HG03135 (cell line): Measurements from ENCODE around the gene SERTAD4.
"Not testable (repeated sequence)": the region's sequence is repeated elsewhere in the genome, so short reads cannot be mapped to it uniquely, and the experiment has no call there.

Experiments
- ATAC-seq: cut with Tn5 transposase; IDR thresholded peaks from one replicate; pipeline ENCODE4 v1.9.1; 2021; ENCODE audit warnings: mild to moderate bottlenecking, moderate library complexity; ENCODE audit not compliant: unreplicated experiment

SERTAD4 gene

GRCh38 chr1:210232511-210233215 lies at the start of gene SERTAD4:
TSS of gene SERTAD4 (plus strand) at chr1:210232796. CDS start at chr1:210237961, 5,165 bp downstream.
- no peak for ATAC-seq

DNA sequence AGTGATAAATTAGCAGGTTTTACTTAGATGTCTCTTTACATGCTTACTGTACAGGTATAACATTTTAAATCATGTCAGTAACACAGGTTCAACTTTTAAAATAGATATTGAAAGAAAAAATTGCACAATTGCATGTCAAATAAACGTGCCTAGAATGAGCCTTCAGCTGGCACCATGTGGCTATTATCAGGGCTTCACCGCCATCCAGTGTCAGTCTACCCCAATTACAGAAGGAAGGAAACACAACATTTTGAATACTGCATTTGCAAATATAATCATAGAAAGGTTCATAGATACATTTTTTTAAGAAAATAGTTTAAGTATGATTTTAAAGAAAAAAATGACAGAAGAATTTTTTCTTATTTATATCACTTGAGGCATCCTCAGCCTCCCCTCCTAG lies 47.5 kb upstream of the SERTAD4 start:
- ATAC-seq, result no peak

GRCh38 chr1:210187849-210188606 lies 44.6 kb upstream of the SERTAD4 start:
- not testable (repeated sequence) for ATAC-seq

DNA sequence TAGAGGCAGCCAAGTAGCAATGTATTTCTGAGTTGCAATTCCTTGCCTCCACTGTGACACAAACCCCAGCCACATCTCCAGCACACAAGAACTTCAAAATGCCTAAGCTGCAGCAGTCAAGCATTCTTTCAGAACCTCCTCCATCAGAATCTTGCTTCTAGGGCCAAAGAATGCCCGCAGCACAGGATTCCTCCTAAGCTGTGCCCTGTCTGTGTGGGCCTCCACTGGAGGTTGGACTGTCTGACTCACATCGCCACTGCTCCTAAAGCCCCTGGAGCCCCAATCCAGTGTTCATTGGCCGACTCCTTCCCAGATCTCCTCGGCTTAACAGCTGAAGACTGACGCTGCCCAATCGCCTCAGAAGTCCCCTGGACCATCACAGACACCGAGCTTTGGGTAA lies 43.2 kb upstream of the SERTAD4 start:
- ATAC-seq, result no peak

DNA sequence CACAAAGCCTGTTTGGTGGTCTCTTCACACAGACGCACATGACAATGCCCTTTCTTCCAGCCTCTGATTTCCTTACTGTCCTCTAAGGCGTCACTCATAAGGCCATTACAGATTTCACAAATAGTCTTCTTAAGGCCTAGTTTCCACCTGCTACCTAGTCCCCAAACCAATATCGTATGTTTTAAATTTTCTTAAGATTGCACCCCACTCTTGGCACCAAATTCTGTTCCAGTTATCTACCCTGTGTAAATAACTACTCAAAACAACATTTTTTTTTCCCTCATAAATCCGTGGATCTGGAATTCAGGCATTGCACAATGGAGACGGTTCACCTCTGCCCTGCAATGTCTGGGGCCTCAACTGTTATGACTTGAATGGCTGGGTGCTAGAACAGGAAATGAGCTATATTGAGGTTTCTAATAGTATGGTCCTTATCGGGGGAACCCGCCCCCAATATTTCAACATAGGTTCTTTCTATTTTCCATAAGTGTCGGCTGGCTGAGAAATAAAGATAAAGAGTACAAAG lies 36.9 kb upstream of the SERTAD4 start:
- no peak for ATAC-seq

DNA sequence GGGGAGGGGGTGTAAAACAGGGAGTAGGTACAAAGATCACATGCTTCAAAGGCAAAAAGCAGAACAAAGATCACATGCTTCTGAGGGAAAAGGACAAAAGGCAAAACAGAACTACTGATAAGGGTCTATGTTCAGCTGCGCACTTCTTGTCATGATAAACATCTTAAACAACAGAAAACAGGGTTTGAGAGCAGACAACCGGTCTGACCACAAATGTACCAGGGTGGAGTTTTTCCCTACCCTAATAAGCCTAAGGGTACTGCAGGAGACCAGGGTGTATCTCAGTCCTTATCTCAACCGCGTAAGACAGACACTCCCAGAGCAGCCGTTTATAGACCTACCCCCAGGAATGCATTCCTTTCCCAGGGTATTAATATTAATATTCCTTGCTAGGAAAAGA lies 36.3 kb upstream of the SERTAD4 start:
- ATAC-seq, result not testable (repeated sequence)

GRCh38 chr1:210198840-210199239 lies 33.8 kb upstream of the SERTAD4 start:
- no peak for ATAC-seq

- ATAC-seq, result no peak
Observed at GRCh38 chr1:210200124-210200736, 32.4 kb upstream of the SERTAD4 start.

- ATAC-seq, result no peak
Observed at GRCh38 chr1:210201681-210202080, 30.9 kb upstream of the SERTAD4 start.

DNA sequence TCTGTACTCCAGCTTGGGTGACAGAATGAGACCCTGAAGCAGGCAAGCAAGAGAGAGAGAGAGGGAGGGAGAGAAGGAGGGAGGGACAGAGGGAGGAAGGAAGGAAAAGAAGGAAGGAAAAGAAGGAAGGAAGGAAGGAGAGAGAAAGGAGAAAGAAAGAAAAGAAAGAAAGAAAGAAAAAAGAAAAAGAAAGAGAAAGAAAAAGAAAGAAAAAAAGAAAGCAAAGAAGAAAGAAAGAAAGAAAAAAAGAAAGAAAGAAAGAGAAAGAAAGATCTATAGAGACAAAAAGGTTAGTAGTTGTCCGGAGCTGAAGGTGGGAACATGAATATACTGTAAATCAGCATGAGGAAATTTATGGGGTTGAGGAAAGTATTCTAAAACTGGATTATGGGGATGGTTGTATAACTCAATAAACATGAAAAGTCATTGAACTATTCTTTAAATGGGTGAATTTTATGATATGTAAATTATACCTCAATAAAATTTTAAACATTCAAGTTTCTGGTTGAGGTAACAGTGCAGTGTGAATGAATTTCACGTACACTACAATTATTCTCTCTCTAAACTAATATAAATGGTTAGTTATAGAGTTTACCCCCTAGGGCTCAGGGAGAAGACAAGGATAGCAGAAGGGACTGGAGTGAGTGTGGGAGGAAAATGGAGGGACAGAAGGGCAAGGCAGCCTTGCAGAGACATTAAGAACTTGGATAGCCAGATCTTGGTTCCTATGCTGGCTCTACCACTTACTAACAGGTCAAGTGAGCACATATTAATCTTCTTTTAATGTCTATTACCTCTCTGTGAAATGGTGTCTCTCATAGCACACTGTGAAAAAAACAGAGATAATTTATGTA lies 24.8 kb upstream of the SERTAD4 start:
- no peak for ATAC-seq

GRCh38 chr1:210213335-210213734 lies 19.3 kb upstream of the SERTAD4 start:
- no peak for ATAC-seq

DNA sequence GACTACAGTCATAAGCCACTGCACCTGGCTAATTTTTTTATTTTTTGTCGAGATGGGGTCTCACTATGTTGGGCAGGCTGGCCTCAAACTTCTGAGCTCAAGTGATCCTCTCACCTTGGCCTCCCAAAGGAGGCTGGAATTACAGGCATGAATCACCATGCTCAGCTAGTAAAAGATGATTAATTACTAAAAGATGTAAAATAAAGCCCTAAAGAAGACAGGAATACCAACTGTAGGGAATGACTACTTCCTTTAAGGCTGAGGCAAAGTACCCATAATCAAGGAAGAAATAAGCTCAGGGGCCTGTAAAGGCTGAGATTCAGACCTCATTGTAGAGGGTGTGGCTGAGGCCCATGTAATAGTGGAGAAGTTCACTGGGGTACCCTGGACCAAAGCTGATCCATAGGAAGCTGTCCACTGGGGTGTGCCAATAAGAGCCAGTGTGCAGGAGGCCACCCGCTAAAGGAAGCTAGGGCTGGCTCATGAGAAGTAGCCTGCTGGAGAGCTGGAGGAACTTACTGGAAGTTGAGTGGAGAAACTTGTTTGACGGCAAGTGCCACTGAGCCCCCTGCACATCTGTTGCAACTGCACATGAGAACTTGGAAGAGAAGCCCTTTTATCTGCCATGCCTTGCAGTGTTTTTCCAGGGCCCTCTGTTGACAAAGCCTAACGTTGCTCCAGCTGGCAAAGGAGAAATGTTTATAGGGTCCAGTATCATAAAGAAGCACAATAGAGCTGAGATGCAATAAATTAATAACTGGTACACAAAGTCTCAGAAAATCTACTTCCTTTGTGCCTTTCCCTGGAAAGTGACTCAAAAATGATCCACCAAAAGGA lies 17.8 kb upstream of the SERTAD4 start:
- no peak for ATAC-seq

- ATAC-seq, result no peak
Observed at GRCh38 chr1:210217482-210217881, 15.1 kb upstream of the SERTAD4 start.

DNA sequence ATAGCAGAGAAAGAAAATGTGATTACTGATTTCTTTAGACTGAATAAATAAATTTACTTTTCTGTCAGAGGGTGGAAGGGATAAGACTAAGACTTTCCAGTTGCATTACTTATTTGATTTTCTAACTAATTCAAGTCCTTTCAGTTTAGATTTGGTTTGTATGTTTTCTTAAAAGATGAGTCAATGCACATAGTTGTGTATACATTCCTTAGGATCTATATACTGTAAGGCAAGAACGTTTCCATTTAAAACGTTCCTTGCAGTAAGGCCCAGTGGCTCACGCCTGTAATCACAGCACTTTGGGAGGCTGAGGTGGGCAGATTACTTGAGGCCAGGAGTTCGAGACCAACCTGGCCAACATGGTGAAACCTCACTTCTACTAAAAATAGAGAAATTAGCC lies 14.5 kb upstream of the SERTAD4 start:
- no peak for ATAC-seq

GRCh38 chr1:210222340-210223006 lies 10.1 kb upstream of the SERTAD4 start:
- no peak for ATAC-seq

- ATAC-seq, result no peak
Observed at GRCh38 chr1:210223226-210223904, 9.2 kb upstream of the SERTAD4 start.

GRCh38 chr1:210228158-210228557 lies 4.4 kb upstream of the SERTAD4 start:
- ATAC-seq, result no peak

GRCh38 chr1:210230149-210230695 lies 2.4 kb upstream of the SERTAD4 start:
- ATAC-seq, result no peak
